KMS-11 (cell line): Measurements from ENCODE around the gene RNASE1.

Experiments used
- H2AFZ ChIP-seq: fragments of 200-600 bp; sonication (generic); 2 replicates; pipeline ENCODE4 v1.6.1; 2016; ENCODE audit warnings: antibody characterized with exemption, mixed run types, low read depth
- H3K27ac ChIP-seq: fragments of 200-600 bp; sonication (generic); 2 replicates; pipeline ENCODE4 v1.6.1; 2016; ENCODE audit warnings: mild to moderate bottlenecking, mixed run types
- H3K27me3 ChIP-seq: fragments of 200-600 bp; sonication (generic); 2 replicates; pipeline ENCODE4 v1.6.1; 2017; ENCODE audit warnings: mild to moderate bottlenecking, low read depth, mixed run types, moderate library complexity; ENCODE audit not compliant: insufficient read depth
- H3K36me3 ChIP-seq: fragments of 200-600 bp; sonication (generic); 2 replicates; pipeline ENCODE4 v1.6.1; 2017; ENCODE audit warnings: mild to moderate bottlenecking, mixed run types; ENCODE audit not compliant: insufficient read depth
- H3K4me1 ChIP-seq: fragments of 200-600 bp; sonication (generic); 2 replicates; pipeline ENCODE4 v1.6.1; 2016; ENCODE audit warnings: mild to moderate bottlenecking, low read depth, mixed run types; ENCODE audit not compliant: poor library complexity, severe bottlenecking
- H3K4me2 ChIP-seq: fragments of 200-600 bp; sonication (generic); 2 replicates; pipeline ENCODE4 v1.7.0; 2016; ENCODE audit warnings: mild to moderate bottlenecking, mixed run types
- H3K4me3 ChIP-seq: fragments of 200-600 bp; sonication (generic); IDR thresholded peaks from 2 replicates; pipeline ENCODE4 v1.6.1; 2017; ENCODE audit warnings: low read depth, low read length, mixed read lengths; ENCODE audit not compliant: insufficient read depth
- H3K79me2 ChIP-seq: fragments of 200-600 bp; sonication (generic); 2 replicates; pipeline ENCODE4 v1.6.1; 2016; ENCODE audit warnings: low read depth, mixed run types; ENCODE audit not compliant: insufficient read depth
- H3K9ac ChIP-seq: fragments of 200-600 bp; sonication (generic); 2 replicates; pipeline ENCODE4 v1.6.1; 2016; ENCODE audit warnings: mild to moderate bottlenecking, mixed run types
- H4K20me1 ChIP-seq: fragments of 200-600 bp; sonication (generic); 2 replicates; pipeline ENCODE4 v1.6.1; 2016; ENCODE audit warnings: mild to moderate bottlenecking, mixed run types; ENCODE audit not compliant: insufficient read depth
- TF ChIP-seq, protein P1 (sequence below): fragments of 200-600 bp; sonication (generic); conservative IDR thresholded peaks from 2 replicates; pipeline ENCODE4 v1.6.1; 2017; ENCODE audit warnings: low read depth, mild to moderate bottlenecking, antibody characterized with exemption, low read length, moderate library complexity, mixed read lengths

RNASE1 gene

DNA sequence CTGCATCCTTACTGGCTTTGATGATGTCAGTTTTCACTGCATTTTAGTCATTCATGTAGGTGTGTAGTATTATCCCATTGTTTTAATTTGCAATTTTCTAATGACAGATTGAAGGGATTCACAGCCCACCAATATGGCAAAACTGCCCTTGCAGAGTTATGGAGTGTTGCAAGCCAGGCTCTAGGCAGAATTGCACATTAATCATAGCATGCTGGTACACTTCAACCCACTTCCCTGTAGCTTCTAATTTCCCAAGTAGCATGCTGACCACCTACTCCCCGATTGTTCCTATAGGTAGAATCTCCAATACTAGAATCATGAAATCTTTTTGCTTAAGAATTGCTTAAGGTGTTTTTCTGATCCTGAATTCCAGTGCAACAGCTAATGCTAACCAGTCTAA lies 26.7 kb downstream of the RNASE1 start:
- no peaks in the 10 kb centered on the region for H4K20me1 ChIP-seq
- TF ChIP-seq, protein P1, sequence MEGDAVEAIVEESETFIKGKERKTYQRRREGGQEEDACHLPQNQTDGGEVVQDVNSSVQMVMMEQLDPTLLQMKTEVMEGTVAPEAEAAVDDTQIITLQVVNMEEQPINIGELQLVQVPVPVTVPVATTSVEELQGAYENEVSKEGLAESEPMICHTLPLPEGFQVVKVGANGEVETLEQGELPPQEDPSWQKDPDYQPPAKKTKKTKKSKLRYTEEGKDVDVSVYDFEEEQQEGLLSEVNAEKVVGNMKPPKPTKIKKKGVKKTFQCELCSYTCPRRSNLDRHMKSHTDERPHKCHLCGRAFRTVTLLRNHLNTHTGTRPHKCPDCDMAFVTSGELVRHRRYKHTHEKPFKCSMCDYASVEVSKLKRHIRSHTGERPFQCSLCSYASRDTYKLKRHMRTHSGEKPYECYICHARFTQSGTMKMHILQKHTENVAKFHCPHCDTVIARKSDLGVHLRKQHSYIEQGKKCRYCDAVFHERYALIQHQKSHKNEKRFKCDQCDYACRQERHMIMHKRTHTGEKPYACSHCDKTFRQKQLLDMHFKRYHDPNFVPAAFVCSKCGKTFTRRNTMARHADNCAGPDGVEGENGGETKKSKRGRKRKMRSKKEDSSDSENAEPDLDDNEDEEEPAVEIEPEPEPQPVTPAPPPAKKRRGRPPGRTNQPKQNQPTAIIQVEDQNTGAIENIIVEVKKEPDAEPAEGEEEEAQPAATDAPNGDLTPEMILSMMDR, result no peak
- H3K36me3 ChIP-seq, result no peaks in the 10 kb centered on the region
- no peaks in the 10 kb centered on the region for H3K4me1 ChIP-seq
- H3K79me2 ChIP-seq, result no peaks in the 10 kb centered on the region
- H3K27me3 ChIP-seq, result no peaks in the 10 kb centered on the region
- no peak overlapping the region for H3K4me3 ChIP-seq
- H3K4me2 ChIP-seq, result no peak overlapping the region
- H3K27ac ChIP-seq, result no peak overlapping the region
- no peak overlapping the region for H2AFZ ChIP-seq
- H3K9ac ChIP-seq, result no peak overlapping the region

DNA sequence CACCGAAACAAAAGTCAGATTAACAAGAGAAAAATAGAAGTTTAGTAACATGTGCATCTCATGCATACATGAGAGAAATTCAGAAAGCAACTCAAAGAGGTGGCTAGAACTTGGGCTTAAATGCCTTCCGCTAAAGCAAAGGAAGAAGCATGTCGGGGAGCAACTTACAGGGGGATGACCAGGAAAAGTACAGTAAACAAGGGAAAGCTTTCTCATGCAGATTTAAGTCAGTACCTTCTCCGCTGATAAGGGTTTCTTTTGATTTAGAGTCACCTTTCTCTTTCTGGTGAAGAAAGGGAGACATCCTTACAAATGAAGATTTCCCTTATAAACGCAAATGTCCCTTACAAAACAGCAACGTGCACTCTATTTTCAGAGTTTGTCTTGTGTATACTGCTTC lies 27.6 kb downstream of the RNASE1 start:
- Histone ChIP-seq H3K27ac (no peak overlapping the region), H2AFZ (no peak overlapping the region), H3K4me2 (no peak overlapping the region), H3K4me1 (no peaks in the 10 kb centered on the region), H4K20me1 (no peaks in the 10 kb centered on the region), H3K36me3 (no peaks in the 10 kb centered on the region), H3K79me2 (no peaks in the 10 kb centered on the region), H3K9ac (no peak overlapping the region), H3K27me3 (no peaks in the 10 kb centered on the region), H3K4me3 (no peak overlapping the region)
- TF ChIP-seq, protein P1, result no peak

DNA sequence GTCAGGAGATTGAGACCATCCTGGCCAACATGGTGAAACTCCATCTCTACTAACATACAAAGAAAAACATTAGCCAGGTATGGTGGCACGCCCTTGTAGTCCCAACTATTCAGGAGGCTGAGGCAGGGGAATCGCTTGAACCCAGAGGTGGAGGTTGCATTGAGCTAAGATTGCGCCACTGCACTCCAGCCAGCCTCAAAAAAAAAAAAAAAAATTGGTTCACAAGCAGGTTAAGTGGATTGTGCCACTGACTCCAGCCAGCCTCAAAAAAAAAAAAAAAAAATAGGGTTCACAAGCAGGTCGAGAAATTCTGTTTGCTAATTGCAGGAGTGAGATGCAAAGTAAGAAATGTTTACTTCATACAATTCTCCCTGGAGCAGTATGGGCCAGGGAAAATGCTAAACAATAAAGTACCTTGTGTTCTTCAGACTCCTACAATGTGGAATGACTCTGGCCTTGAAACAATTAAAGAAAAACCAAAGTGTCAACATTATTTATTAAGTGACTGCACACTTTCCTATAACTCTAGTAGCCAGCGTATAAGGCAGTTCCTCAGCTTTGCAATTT lies 28.3 kb downstream of the RNASE1 start:
- Histone ChIP-seq H3K4me2 (no peak overlapping the region), H4K20me1 (no peaks in the 10 kb centered on the region), H2AFZ (no peak overlapping the region), H3K36me3 (no peaks in the 10 kb centered on the region), H3K79me2 (no peaks in the 10 kb centered on the region), H3K4me3 (no peak overlapping the region), H3K27ac (no peak overlapping the region), H3K9ac (no peak overlapping the region), H3K4me1 (no peaks in the 10 kb centered on the region), H3K27me3 (no peaks in the 10 kb centered on the region)
- TF ChIP-seq, protein P1, result no peak

DNA sequence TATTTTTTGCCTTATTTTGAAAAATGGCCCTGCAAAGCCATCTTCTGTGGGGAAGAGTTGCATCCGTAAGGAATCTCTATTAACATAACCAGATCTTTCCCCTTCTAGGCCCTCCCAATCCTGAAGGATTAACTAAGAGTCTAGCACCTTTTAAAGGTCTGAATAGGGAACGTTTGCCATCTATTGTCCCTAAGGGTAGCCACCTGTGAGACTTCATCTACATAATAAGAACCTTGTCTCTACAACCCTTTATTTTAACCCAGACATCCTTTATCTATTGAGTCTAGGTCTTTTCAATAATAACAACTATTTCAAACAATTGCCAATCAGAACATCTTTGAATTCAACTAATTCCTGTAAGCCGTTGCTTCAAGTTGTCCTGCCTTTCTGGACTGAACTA lies 30.0 kb downstream of the RNASE1 start:
- Histone ChIP-seq H3K4me1 (no peaks in the 10 kb centered on the region), H3K4me3 (no peak overlapping the region), H3K4me2 (no peak overlapping the region), H3K9ac (no peak overlapping the region), H3K27me3 (no peaks in the 10 kb centered on the region), H4K20me1 (no peaks in the 10 kb centered on the region), H3K36me3 (no peaks in the 10 kb centered on the region), H3K27ac (no peak overlapping the region), H2AFZ (no peak overlapping the region), H3K79me2 (no peaks in the 10 kb centered on the region)
- TF ChIP-seq, protein P1, result no peak
